Right ventricle myocardium inferior (tissue), 1 donor: ENCODE measurements around the gene TMEM258. TPM values are rescaled to one million over a fixed set of nuclear protein-coding genes. Genes with fewer than 3 reads are reported as not detected.

Experiments used
- ATAC-seq: fragments of 200-7000 bp; cut with Tn5 transposase; one replicate; pipeline ENCODE4 v1.9.1; 2020; ENCODE audit warnings: mild to moderate bottlenecking, moderate library complexity
- DNase-seq: peaks from one replicate; pipeline ENCODE4 v3.0.0; 2021; ENCODE audit errors: missing footprints
- intact Hi-C: fragments of 100-400 bp; cut with DNase I; formaldehyde crosslinking; loops from one replicate; pipeline ENCODE4 v1.11.0; 2022
- total RNA-seq: library from RNA; stranded (reverse); fragmentation: NEBNext Ultra II Directional; extraction: Animal tissue kit (Norgen Biotek cat#: 25700); gene quantifications from one replicate; pipeline ENCODE4 v1.2.1, GENCODE V29; 2021
- donor health status: DM: no; HTN: yes; CAD: no; lungs with severe emphysema.

The TMEM258 gene
- total RNA-seq, 1 donor from 2014 or later: 130 TPM

- no peak for ATAC-seq
- intact Hi-C loops: no loop called here
- DNase-seq: peak; percentile 54
Observed at GRCh38 chr11:61781585-61781984, 10.8 kb downstream of the TMEM258 start.

GRCh38 chr11:61780581-61781162 lies 11.7 kb downstream of the TMEM258 start:
- ATAC-seq (no peak), DNase-seq (peak; percentile 44)
- intact Hi-C loops: no loop called here

GRCh38 chr11:61779666-61780525 lies 12.5 kb downstream of the TMEM258 start:
- ATAC-seq: no peak
- DNase-seq: peak; percentile 70
- intact Hi-C loops: no loop called here

GRCh38 chr11:61778920-61779650 lies 13.3 kb downstream of the TMEM258 start:
- intact Hi-C loops: no loop called here
- DNase-seq (peak; percentile 60), ATAC-seq (no peak)

GRCh38 chr11:61778357-61778886 lies 14.0 kb downstream of the TMEM258 start:
- peak; percentile 7 for DNase-seq
- intact Hi-C loops: no loop called here
- no peak for ATAC-seq

GRCh38 chr11:61777234-61778090 lies 14.9 kb downstream of the TMEM258 start:
- ATAC-seq (peak; percentile 66), DNase-seq (peak; percentile 69)
- intact Hi-C loops: no loop called here

- ATAC-seq (no peak), DNase-seq (peak; percentile 37)
- intact Hi-C loops: no loop called here
Observed at GRCh38 chr11:61776561-61777075, 15.8 kb downstream of the TMEM258 start.

GRCh38 chr11:61775606-61776554 lies 16.5 kb downstream of the TMEM258 start:
- no peak for ATAC-seq
- DNase-seq: peak; percentile 16
- intact Hi-C loops: no loop called here

GRCh38 chr11:61775106-61775505 lies 17.3 kb downstream of the TMEM258 start:
- intact Hi-C loops: no loop called here
- DNase-seq (no peak), ATAC-seq (no peak)

- ATAC-seq (no peak), DNase-seq (no peak)
- intact Hi-C loops: no loop called here
Observed at GRCh38 chr11:61774411-61774810, 18.0 kb downstream of the TMEM258 start.

- intact Hi-C loops: no loop called here
- DNase-seq: no peak
- ATAC-seq: no peak
Observed at GRCh38 chr11:61773809-61774208, 18.6 kb downstream of the TMEM258 start.

- ATAC-seq (no peak), DNase-seq (no peak)
- intact Hi-C loops: no loop called here
Observed at GRCh38 chr11:61773356-61773755, 19.0 kb downstream of the TMEM258 start.

- no peak for DNase-seq
- no peak for ATAC-seq
- intact Hi-C loops: no loop called here
Observed at GRCh38 chr11:61771985-61772455, 20.4 kb downstream of the TMEM258 start.

GRCh38 chr11:61771195-61771894 lies 21.1 kb downstream of the TMEM258 start:
- intact Hi-C loops: no loop called here
- DNase-seq: no peak
- no peak for ATAC-seq

- ATAC-seq (no peak), DNase-seq (no peak)
- intact Hi-C loops: no loop called here
Observed at GRCh38 chr11:61769946-61770683, 22.3 kb downstream of the TMEM258 start.
